Mesothelial cell of epicardium (in vitro differentiated cells): ENCODE data around the gene TEPSIN. TPM values are rescaled to one million over a fixed set of nuclear protein-coding genes. Genes with fewer than 3 reads are reported as not detected.

Experiments used
- DNase-seq, 2 experiments: peaks; one replicate each; pipeline ENCODE4 v3.0.0; 2021; ENCODE audit warnings: low spot score in 2 of 2; ENCODE audit not compliant: unreplicated experiment in 2 of 2
- H3K27ac Mint-ChIP-seq: 2 replicates; pipeline ENCODE4 v1.8.0; 2021; ENCODE audit warnings: mixed read lengths
- H3K27me3 Mint-ChIP-seq: 2 replicates; pipeline ENCODE4 v1.8.0; 2021; ENCODE audit warnings: low read depth, mixed read lengths
- H3K36me3 Mint-ChIP-seq: 2 replicates; pipeline ENCODE4 v1.8.0; 2021; ENCODE audit warnings: mixed read lengths
- H3K4me1 Mint-ChIP-seq: 2 replicates; pipeline ENCODE4 v1.8.0; 2021; ENCODE audit warnings: mixed read lengths
- H3K4me3 Mint-ChIP-seq: 2 replicates; pipeline ENCODE4 v1.8.0; 2021; ENCODE audit warnings: mild to moderate bottlenecking, moderate library complexity, mixed read lengths
- H3K9me3 Mint-ChIP-seq: 2 replicates; pipeline ENCODE4 v1.8.0; 2021; ENCODE audit warnings: mixed read lengths
- CTCF ChIP-seq: fragments of 200-600 bp; sonication (generic); IDR thresholded peaks from one replicate; pipeline ENCODE4 v1.5.0; 2021; ENCODE audit warnings: antibody characterized with exemption; ENCODE audit not compliant: unreplicated experiment
- total RNA-seq: library from RNA; stranded (reverse); gene quantifications from 3 replicates; pipeline ENCODE4 v1.2.1, GENCODE V29; 2021

The TEPSIN gene
- total RNA-seq, 1 donor from 2014 or later = 44.6 TPM

- Mint-ChIP-seq H3K27me3 (peaks cover 2% of the 10 kb centered on the region), H3K4me3 (no peak overlapping the region), H3K4me1 (no peaks in the 10 kb centered on the region), H3K9me3 (peaks cover 12% of the 10 kb centered on the region), H3K36me3 (peaks cover 11% of the 10 kb centered on the region), H3K27ac (no peak overlapping the region)
- TF ChIP-seq CTCF = no peak
- no peak for DNase-seq
These were observed 59.6 kb downstream of the TEPSIN start for GRCh38 chr17:81179220-81179619.

Other genes starting within 250 kb of the TEPSIN start
- gene CHMP6, start 247.2 kb downstream of the TEPSIN start, total RNA-seq = 23.1 to 26.9 TPM (median 26.5 TPM) in 3 replicates
- gene BAIAP2, start 203.9 kb downstream of the TEPSIN start, total RNA-seq = 46.5 to 48.9 TPM (median 47.6 TPM) in 3 replicates
- 0.22 to 0.62 TPM (median 0.47 TPM) in 3 replicates for gene PVALEF, start 73.5 kb downstream of the TEPSIN start, total RNA-seq
- 14.8 to 17.3 TPM (median 15.2 TPM) in 3 replicates for gene AATK, start 72.8 kb downstream of the TEPSIN start, total RNA-seq
- 26.3 to 27.6 TPM (median 27.3 TPM) in 3 replicates for gene CEP131, start 16.1 kb downstream of the TEPSIN start, total RNA-seq
- gene NDUFAF8, start 263 bp upstream of the TEPSIN start, total RNA-seq = 46.8 to 47.6 TPM (median 47.3 TPM) in 3 replicates
- 96.6 to 105 TPM (median 103 TPM) in 3 replicates for gene SLC38A10, start 56.3 kb upstream of the TEPSIN start, total RNA-seq
- 34.9 to 36.4 TPM (median 35.1 TPM) in 3 replicates for gene BAHCC1, start 156.4 kb upstream of the TEPSIN start, total RNA-seq